Fibroblast of pulmonary artery (primary cell): Measurements from ENCODE around the gene CEPT1.
A peak's percentile ranks its signal among the peaks of the same experiment; 100 is the strongest.

Experiments used
- DNase-seq: peaks from one replicate; pipeline ENCODE4 v3.0.0-alpha.2; 2010; ENCODE audit warnings: low read depth
- H3K4me3 ChIP-seq: replicated peaks from 2 replicates; pipeline ENCODE4 v1.5.1; 2011; ENCODE audit warnings: low read depth, mild to moderate bottlenecking, control low read depth, low read length, moderate library complexity
- CTCF ChIP-seq: IDR thresholded peaks from 2 replicates; pipeline ENCODE4 v1.5.1; 2011; ENCODE audit warnings: mild to moderate bottlenecking, control low read depth, low read length, inconsistent platforms; ENCODE audit errors: missing control alignments

Gene CEPT1

GRCh38 chr1:111140680-111140967 lies 601 bp downstream of the CEPT1 start:
- H3K4me3 ChIP-seq, result peak overlapping the region; percentile 93
- peak; percentile 50 for DNase-seq
- TF ChIP-seq CTCF, result no peak

GRCh38 chr1:111141245-111142220 lies 1.5 kb downstream of the CEPT1 start:
- no peak for TF ChIP-seq CTCF
- DNase-seq, result no peak
- H3K4me3 ChIP-seq, result peak overlapping the region; percentile 93

- TF ChIP-seq CTCF, result no peak
- no peak overlapping the region for H3K4me3 ChIP-seq
- no peak for DNase-seq
Measured at GRCh38 chr1:111142356-111142975, 2.4 kb downstream of the CEPT1 start.

- DNase-seq, result no peak
- TF ChIP-seq CTCF, result no peak
- no peak overlapping the region for H3K4me3 ChIP-seq
Measured at GRCh38 chr1:111145542-111145941, 5.5 kb downstream of the CEPT1 start.

- DNase-seq, result no peak
- H3K4me3 ChIP-seq, result no peak overlapping the region
- no peak for TF ChIP-seq CTCF
Measured at GRCh38 chr1:111145963-111146768, 6.1 kb downstream of the CEPT1 start.

GRCh38 chr1:111147948-111148347 lies 7.9 kb downstream of the CEPT1 start:
- DNase-seq, result no peak
- TF ChIP-seq CTCF, result no peak
- no peak overlapping the region for H3K4me3 ChIP-seq
